IMR-90 (cell line): Measurements from ENCODE around the gene ZNF879. TPM values are rescaled to one million over a fixed set of nuclear protein-coding genes. Genes with fewer than 3 reads are reported as not detected.

ENCODE experiments used
- ATAC-seq: fragments of 200-7000 bp; cut with Tn5 transposase; 2 replicates; pipeline ENCODE4 v1.9.1; 2020; ENCODE audit warnings: low read depth, mild to moderate bottlenecking, moderate library complexity
- BruUV-seq: library from RNA; stranded (reverse); fragments of 400-500 nt; replicated peaks from 2 replicates; lab custom pipeline; 2021; lab: Mats Ljungman, UMichigan
- CTCF ChIA-PET: fragments of 300-600 bp; formaldehyde crosslinking; extraction: SDS; loops from one replicate; lab custom pipeline; 2021; ENCODE audit warnings: antibody characterized with exemption; lab: Yijun Ruan, JAX
- POLR2A ChIA-PET: fragments of 300-600 bp; sonication (Branson Sonifier 250); formaldehyde crosslinking; loops from one replicate; lab custom pipeline; 2022; ENCODE audit warnings: antibody characterized with exemption; ENCODE audit not compliant: unreplicated experiment; lab: Charles Lee
- DNase-seq: peaks from one replicate; pipeline ENCODE4 v3.0.0; 2013
- H2AFZ ChIP-seq: replicated peaks from 2 replicates; pipeline ENCODE3; 2013; ENCODE audit warnings: low read length, mild to moderate bottlenecking; ENCODE audit not compliant: poor library complexity
- H2AK5ac ChIP-seq: 2 replicates; pipeline ENCODE4 v1.6.1; 2013; ENCODE audit warnings: low read depth, low read length, inconsistent platforms
- H2AK9ac ChIP-seq: replicated peaks from 2 replicates; pipeline ENCODE3; 2013; ENCODE audit warnings: mild to moderate bottlenecking, low read depth, low read length, moderate library complexity; ENCODE audit not compliant: poor library complexity
- H2BK120ac ChIP-seq: 2 replicates; pipeline ENCODE4 v1.6.1; 2013; ENCODE audit warnings: low read depth, low read length, inconsistent platforms
- H2BK15ac ChIP-seq: 3 replicates; pipeline ENCODE4 v1.6.1; 2013; ENCODE audit warnings: low read depth, low read length, inconsistent platforms
- H2BK20ac ChIP-seq: 2 replicates; pipeline ENCODE4 v1.6.1; 2013; ENCODE audit warnings: low read depth, mild to moderate bottlenecking, inconsistent platforms, low read length, moderate library complexity
- H2BK5ac ChIP-seq: 2 replicates; pipeline ENCODE4 v1.6.1; 2013; ENCODE audit warnings: mild to moderate bottlenecking, low read depth, low read length, inconsistent platforms; ENCODE audit not compliant: poor library complexity, severe bottlenecking
- H3K14ac ChIP-seq: replicated peaks from 2 replicates; pipeline ENCODE4 v1.6.1; 2013; ENCODE audit warnings: low read depth, low read length, inconsistent platforms
- H3K18ac ChIP-seq: 2 replicates; pipeline ENCODE4 v1.6.1; 2013; ENCODE audit warnings: low read depth, low read length, control low read depth
- H3K23ac ChIP-seq: 2 replicates; pipeline ENCODE4 v1.6.1; 2013; ENCODE audit warnings: low read depth, low read length, inconsistent platforms
- H3K27ac ChIP-seq: 2 replicates; pipeline ENCODE4 v1.5.1; 2013; ENCODE audit warnings: mild to moderate bottlenecking, control low read depth, low read length; ENCODE audit not compliant: insufficient read depth
- H3K27me3 ChIP-seq: 2 replicates; pipeline ENCODE4 v1.6.1; 2013; ENCODE audit warnings: low read length; ENCODE audit not compliant: control insufficient read depth, insufficient read depth
- H3K36me3 ChIP-seq: 2 replicates; pipeline ENCODE4 v1.6.1; 2013; ENCODE audit warnings: low read length, mixed read lengths; ENCODE audit not compliant: control insufficient read depth, insufficient read depth
- H3K4ac ChIP-seq: 2 replicates; pipeline ENCODE4 v1.6.1; 2013; ENCODE audit warnings: low read depth, low read length, inconsistent platforms
- H3K4me1 ChIP-seq: 2 replicates; pipeline ENCODE4 v1.6.1; 2013; ENCODE audit warnings: low read length, mixed read lengths; ENCODE audit not compliant: control insufficient read depth, insufficient read depth
- H3K4me2 ChIP-seq: 2 replicates; pipeline ENCODE4 v1.6.1; 2013; ENCODE audit warnings: low read depth, mild to moderate bottlenecking, control low read depth, low read length, moderate library complexity
- H3K4me3 ChIP-seq: 2 replicates; pipeline ENCODE4 v1.5.1; 2013; ENCODE audit warnings: low read depth, mild to moderate bottlenecking, control low read depth, low read length, moderate library complexity; ENCODE audit not compliant: insufficient read depth
- H3K56ac ChIP-seq: 2 replicates; pipeline ENCODE4 v1.6.1; 2013; ENCODE audit warnings: low read length, inconsistent platforms; ENCODE audit not compliant: insufficient read depth; ENCODE audit errors: extremely low read depth
- H3K79me1 ChIP-seq, 2 experiments: 2 replicates each; pipeline ENCODE4 v1.6.1; 2013; ENCODE audit warnings: low read length in 2 of 2, inconsistent platforms in 1 of 2, low read depth in 1 of 2
- H3K9ac ChIP-seq: 2 replicates; pipeline ENCODE4 v1.6.1; 2013; ENCODE audit warnings: low read depth, low read length, control low read depth
- H3K9me1 ChIP-seq: 2 replicates; pipeline ENCODE4 v1.6.1; 2013; ENCODE audit warnings: low read length, inconsistent platforms; ENCODE audit not compliant: insufficient read depth
- H3K9me3 ChIP-seq: 2 replicates; pipeline ENCODE4 v1.6.1; 2013; ENCODE audit warnings: low read length; ENCODE audit not compliant: control insufficient read depth, insufficient read depth
- H4K20me1 ChIP-seq: 2 replicates; pipeline ENCODE4 v1.6.1; 2013; ENCODE audit warnings: low read length, inconsistent platforms; ENCODE audit not compliant: insufficient read depth
- H4K5ac ChIP-seq: 2 replicates; pipeline ENCODE4 v1.6.1; 2013; ENCODE audit warnings: mild to moderate bottlenecking, low read depth, low read length, control low read depth
- H4K8ac ChIP-seq, 2 experiments: 2 replicates each; pipeline ENCODE4 v1.6.1; 2013; ENCODE audit warnings: low read depth in 2 of 2, low read length in 2 of 2, control low read depth in 1 of 2, inconsistent platforms in 1 of 2
- H4K91ac ChIP-seq: 2 replicates; pipeline ENCODE4 v1.6.1; 2013; ENCODE audit warnings: low read depth, low read length, inconsistent platforms; ENCODE audit not compliant: insufficient read depth
- BHLHE40 ChIP-seq: fragments of 150-350 bp; IDR thresholded peaks from 2 replicates; pipeline ENCODE4 v1.6.1; 2016; ENCODE audit warnings: mild to moderate bottlenecking, low read depth, low read length
- CHD1 ChIP-seq: IDR thresholded peaks from 2 replicates; pipeline ENCODE4 v1.6.1; 2012; ENCODE audit warnings: low read depth, low read length, improper control_type of control experiment
- MAFK ChIP-seq: IDR thresholded peaks from 2 replicates; pipeline ENCODE4 v1.6.1; 2012; ENCODE audit warnings: low read depth, low read length, improper control_type of control experiment
- MXI1 ChIP-seq: IDR thresholded peaks from 2 replicates; pipeline ENCODE4 v1.6.1; 2012; ENCODE audit warnings: low read depth, mild to moderate bottlenecking, low read length, moderate library complexity, borderline replicate concordance
- NFE2L2 ChIP-seq: fragments of 150-350 bp; IDR thresholded peaks from 2 replicates; pipeline ENCODE4 v1.6.1; 2016; ENCODE audit warnings: low read depth, mild to moderate bottlenecking, low read length
- RAD21 ChIP-seq: IDR thresholded peaks from 2 replicates; pipeline ENCODE4 v1.6.1; 2012; ENCODE audit warnings: low read length, improper control_type of control experiment
- RCOR1 ChIP-seq: IDR thresholded peaks from 2 replicates; pipeline ENCODE4 v1.6.1; 2012; ENCODE audit warnings: mild to moderate bottlenecking, low read length, improper control_type of control experiment; ENCODE audit not compliant: insufficient replicate concordance
- RFX5 ChIP-seq: IDR thresholded peaks from 2 replicates; pipeline ENCODE4 v1.8.0; 2012; ENCODE audit warnings: low read depth, mild to moderate bottlenecking, low read length, moderate library complexity
- SMC3 ChIP-seq: fragments of 150-350 bp; IDR thresholded peaks from 2 replicates; pipeline ENCODE4 v1.6.1; 2016; ENCODE audit warnings: low read depth, mild to moderate bottlenecking, antibody characterized with exemption, low read length, moderate library complexity
- WGBS, 2 experiments: methylation state at CpG; one replicate each; pipeline versions ENCODE4 v1.1.5 to v1.1.7; 2013; ENCODE audit warnings: missing lambda C conversion rate in 2 of 2; ENCODE audit not compliant: insufficient read length in 1 of 2; ENCODE audit errors: extremely low coverage in 2 of 2; 5-methylcytosine and 5-hydroxymethylcytosine counted together
- dilution Hi-C: fragments of 300-500 bp; cut with HindIII; formaldehyde crosslinking; loops from one replicate; pipeline ENCODE4 v1.14.3; 2018; ENCODE audit warnings: low sequenced_read_pairs; ENCODE audit not compliant: unreplicated experiment
- in situ Hi-C: fragments of 300-500 bp; cut with MboI; formaldehyde crosslinking; loops from 3 replicates; pipeline ENCODE4 v1.14.3; 2019; ENCODE audit warnings: low sequenced_read_pairs, inconsistent platforms, mixed read lengths
- intact Hi-C: fragments of 100-400 bp; cut with micrococcal nuclease; formaldehyde crosslinking; loops from 2 replicates; pipeline ENCODE4 v1.10.0; 2022
- polyA plus RNA-seq, 3 experiments: library from polyadenylated mRNA; depleted of rRNA; stranded (reverse); fragments of >200 nt; gene quantifications; 2 replicates each; pipeline ENCODE4 v1.2.3, GENCODE V29; 2012; ENCODE audit warnings: low replicate concordance in 1 of 3
- total RNA-seq: library from RNA; depleted of rRNA; stranded (reverse); fragments of >200 nt; gene quantifications from 2 replicates; pipeline ENCODE4 v1.2.3, GENCODE V29; 2012; rRNA removed
- TF ChIP-seq, protein P1 (sequence below): conservative IDR thresholded peaks from 2 replicates; pipeline ENCODE4 v1.5.1; 2012; ENCODE audit warnings: mild to moderate bottlenecking, low read depth, low read length, improper control_type of control experiment

The ZNF879 gene
- total and polyA plus RNA-seq, 2 of the 4 experiments (the other 2 are of a cell fraction): 1.4 to 3.4 TPM

DNA sequence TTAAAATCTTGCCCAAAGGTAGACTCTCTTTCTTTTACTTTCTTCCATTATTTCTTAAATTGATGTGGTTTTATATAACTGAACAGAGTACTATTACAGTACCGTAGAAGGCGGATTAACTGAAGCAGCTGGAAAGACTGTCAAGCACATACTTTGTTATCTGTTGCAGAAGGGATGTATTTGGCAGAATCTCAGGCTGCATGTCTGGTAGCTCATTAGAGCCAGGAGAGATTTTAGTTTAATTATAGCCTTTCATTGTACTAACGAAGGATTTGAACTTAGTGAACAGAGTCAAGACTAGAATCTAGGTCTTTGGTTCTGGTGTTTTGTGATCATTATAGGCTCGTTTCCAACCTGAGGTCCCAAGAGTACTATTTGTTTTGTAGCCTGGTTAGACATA, 57.1 kb downstream of the ZNF879 start:
- Histone ChIP-seq H4K20me1 (no peaks in the 10 kb centered on the region), H3K56ac (no peak overlapping the region), H3K4me1 (no peaks in the 10 kb centered on the region), H2BK20ac (no peak overlapping the region), H3K9me3 (peaks cover 75% of the 10 kb centered on the region), H2AK9ac (no peak overlapping the region), H4K8ac (no peak overlapping the region), H2BK15ac (no peak overlapping the region), H3K27ac (no peak overlapping the region), H3K23ac (no peak overlapping the region), H3K27me3 (no peaks in the 10 kb centered on the region), H4K91ac (no peak overlapping the region), H3K14ac (no peak overlapping the region), H4K5ac (no peak overlapping the region), H3K4me2 (no peak overlapping the region), H2AFZ (no peak overlapping the region), H2BK120ac (no peak overlapping the region), H3K79me1 (no peaks in the 10 kb centered on the region), H3K4me3 (no peak overlapping the region), H3K9me1 (no peaks in the 10 kb centered on the region), H3K18ac (no peak overlapping the region), H2AK5ac (no peak overlapping the region), H2BK5ac (no peak overlapping the region), H3K36me3 (peaks cover 37% of the 10 kb centered on the region), H3K9ac (no peak overlapping the region), H3K4ac (no peak overlapping the region)
- dilution Hi-C loops (no loop called here), intact Hi-C loops (no loop called here), in situ Hi-C loops (no loop called here)
- BruUV-seq: no TSS peak
- POLR2A ChIA-PET: no interaction called here
- no peak for DNase-seq
- no peak for TF ChIP-seq BHLHE40
- no peak for TF ChIP-seq RFX5
- TF ChIP-seq CHD1: no peak
- TF ChIP-seq MXI1: no peak
- TF ChIP-seq, protein P1, sequence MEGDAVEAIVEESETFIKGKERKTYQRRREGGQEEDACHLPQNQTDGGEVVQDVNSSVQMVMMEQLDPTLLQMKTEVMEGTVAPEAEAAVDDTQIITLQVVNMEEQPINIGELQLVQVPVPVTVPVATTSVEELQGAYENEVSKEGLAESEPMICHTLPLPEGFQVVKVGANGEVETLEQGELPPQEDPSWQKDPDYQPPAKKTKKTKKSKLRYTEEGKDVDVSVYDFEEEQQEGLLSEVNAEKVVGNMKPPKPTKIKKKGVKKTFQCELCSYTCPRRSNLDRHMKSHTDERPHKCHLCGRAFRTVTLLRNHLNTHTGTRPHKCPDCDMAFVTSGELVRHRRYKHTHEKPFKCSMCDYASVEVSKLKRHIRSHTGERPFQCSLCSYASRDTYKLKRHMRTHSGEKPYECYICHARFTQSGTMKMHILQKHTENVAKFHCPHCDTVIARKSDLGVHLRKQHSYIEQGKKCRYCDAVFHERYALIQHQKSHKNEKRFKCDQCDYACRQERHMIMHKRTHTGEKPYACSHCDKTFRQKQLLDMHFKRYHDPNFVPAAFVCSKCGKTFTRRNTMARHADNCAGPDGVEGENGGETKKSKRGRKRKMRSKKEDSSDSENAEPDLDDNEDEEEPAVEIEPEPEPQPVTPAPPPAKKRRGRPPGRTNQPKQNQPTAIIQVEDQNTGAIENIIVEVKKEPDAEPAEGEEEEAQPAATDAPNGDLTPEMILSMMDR: no peak
- no peak for TF ChIP-seq RCOR1
- TF ChIP-seq SMC3: no peak
- TF ChIP-seq MAFK: no peak
- no peak for TF ChIP-seq RAD21
- TF ChIP-seq NFE2L2: no peak
- ATAC-seq: no peak
- WGBS, 2 experiments: no CpG with 5 or more reads among the region's 4 CpGs
- CTCF ChIA-PET: interaction anchor here (1.0 kb wide), 1 partner anchor 10 kb away, joined by 3 read pairs; no protein-coding TSS in a partner anchor

Other genes starting within 250 kb of the ZNF879 start
- gene ZNF354B, start 163.9 kb upstream of the ZNF879 start, total RNA-seq: 5.0 TPM in 2 replicates
- gene ZNF354B, start 163.9 kb upstream of the ZNF879 start, polyA plus RNA-seq (2012; rRNA removed): 4.7 and 6.7 TPM in 2 replicates
- gene ZFP2, start 127.9 kb upstream of the ZNF879 start, total RNA-seq: 0.18 and 0.56 TPM in 2 replicates
- gene ZFP2, start 127.9 kb upstream of the ZNF879 start, polyA plus RNA-seq (2012; rRNA removed): 0.06 and 0.19 TPM in 2 replicates
- gene ZNF454, start 82.6 kb upstream of the ZNF879 start, total RNA-seq: under 0.01 and 0.18 TPM in 2 replicates
- 0.07 and 0.12 TPM in 2 replicates for gene ZNF454, start 82.6 kb upstream of the ZNF879 start, polyA plus RNA-seq (2012; rRNA removed)
- not detected in 2 replicates for gene GRM6, start 28.5 kb upstream of the ZNF879 start, total RNA-seq
- not detected in 2 replicates for gene GRM6, start 28.5 kb upstream of the ZNF879 start, polyA plus RNA-seq (2012; rRNA removed)
- 5.6 and 7.2 TPM in 2 replicates for gene ZNF354C, start 36.6 kb downstream of the ZNF879 start, total RNA-seq
- gene ZNF354C, start 36.6 kb downstream of the ZNF879 start, polyA plus RNA-seq (2012; rRNA removed): 1.5 and 1.9 TPM in 2 replicates